CD4-positive, alpha-beta memory T cell (primary cell): ENCODE results near the gene MADD. TPM values are rescaled to one million over a fixed set of nuclear protein-coding genes. Genes with fewer than 3 reads are reported as not detected.
A peak's percentile ranks its signal among the peaks of the same experiment; 100 is the strongest.

Experiments used
- CTCF ChIA-PET: fragments of 350-600 bp; sonication (Branson Sonifier 250); formaldehyde crosslinking; loops from one replicate; lab custom pipeline; 2021; ENCODE audit warnings: inconsistent platforms; ENCODE audit not compliant: partially characterized antibody; lab: Charles Lee
- POLR2A ChIA-PET: fragments of 350-600 bp; sonication (Branson Sonifier 250); formaldehyde crosslinking; loops from one replicate; lab custom pipeline; 2021; ENCODE audit not compliant: partially characterized antibody; lab: Charles Lee
- DNase-seq, 5 donors: peaks; one replicate each; pipeline versions ENCODE4 v3.0.0 to v3.0.0-alpha.2; 2020 to 2022; ENCODE audit warnings: mixed read lengths in 1 of 5
- H3K27ac ChIP-seq: one replicate; pipeline ENCODE4 v1.7.0; 2013; ENCODE audit warnings: low read depth, low read length
- H3K27me3 ChIP-seq: 2 replicates; pipeline ENCODE4 v1.7.0; 2013; ENCODE audit warnings: mild to moderate bottlenecking, low read length, moderate library complexity; ENCODE audit not compliant: insufficient read depth
- H3K36me3 ChIP-seq: 2 replicates; pipeline ENCODE4 v1.7.0; 2013; ENCODE audit warnings: mild to moderate bottlenecking, low read length, moderate library complexity; ENCODE audit not compliant: insufficient read depth
- H3K4me1 ChIP-seq: 2 replicates; pipeline ENCODE4 v1.7.0; 2013; ENCODE audit warnings: mild to moderate bottlenecking, low read length, moderate library complexity; ENCODE audit not compliant: insufficient read depth
- H3K4me3 ChIP-seq, 2 donors: one replicate each; pipeline ENCODE4 v1.7.0; 2013; ENCODE audit warnings: low read length in 2 of 2, mild to moderate bottlenecking in 1 of 2
- H3K9me3 ChIP-seq, 2 donors: one replicate each; pipeline ENCODE4 v1.7.0; 2013; ENCODE audit warnings: low read length in 2 of 2, control low read depth in 1 of 2; ENCODE audit not compliant: control insufficient read depth in 1 of 2
- H3K27ac Mint-ChIP-seq, 7 donors: one replicate each; pipeline ENCODE4 v1.8.0; 2020 to 2021; ENCODE audit warnings: mixed read lengths in 7 of 7, mild to moderate bottlenecking in 6 of 7, inconsistent platforms in 3 of 7, moderate library complexity in 3 of 7
- H3K27me3 Mint-ChIP-seq, 2 donors: one replicate each; pipeline ENCODE4 v1.8.0; 2020 to 2021; ENCODE audit warnings: mixed read lengths in 2 of 2
- H3K36me3 Mint-ChIP-seq, 2 donors: one replicate each; pipeline ENCODE4 v1.8.0; 2020 to 2021; ENCODE audit warnings: mixed read lengths in 2 of 2, inconsistent platforms in 1 of 2, mild to moderate bottlenecking in 1 of 2
- H3K4me1 Mint-ChIP-seq, 4 donors: one replicate each; pipeline ENCODE4 v1.8.0; 2020 to 2021; ENCODE audit warnings: mixed read lengths in 4 of 4, mild to moderate bottlenecking in 1 of 4
- H3K4me3 Mint-ChIP-seq, 8 donors: one replicate each; pipeline ENCODE4 v1.8.0; 2020 to 2021; ENCODE audit warnings: mixed read lengths in 8 of 8, mild to moderate bottlenecking in 7 of 8, moderate library complexity in 6 of 8, inconsistent platforms in 3 of 8
- H3K9me3 Mint-ChIP-seq, 8 donors: one replicate each; pipeline ENCODE4 v1.8.0; 2020 to 2021; ENCODE audit warnings: mixed read lengths in 8 of 8, mild to moderate bottlenecking in 5 of 8, inconsistent platforms in 3 of 8, moderate library complexity in 1 of 8
- intact Hi-C: fragments of 100-400 bp; cut with micrococcal nuclease; formaldehyde crosslinking; loops from one replicate; pipeline ENCODE4 v1.15.1; 2023
- polyA plus RNA-seq, 2 donors: library from polyadenylated mRNA; unstranded; fragments of 300-500 nt; fragmentation: Illumina TruSeq; gene quantifications; one replicate each; pipeline ENCODE4 v1.2.3, GENCODE V29; 2021
- total RNA-seq, 2 experiments: library from RNA; stranded (reverse); gene quantifications; one replicate each; pipeline ENCODE4 v1.2.3, GENCODE V29; 2021

Gene MADD
- total and polyA plus RNA-seq, 4 experiments from 2014 or later: 19.3 to 119 (median 75.3) TPM

GRCh38 chr11:47278769-47279168 is 8.8 kb downstream of the MADD start:
- H3K27ac Mint-ChIP-seq: no peak overlapping the region
- CTCF ChIA-PET: no interaction called here

GRCh38 chr11:47280099-47280498 is 10.2 kb downstream of the MADD start:
- no peak for DNase-seq
- H3K27me3 Mint-ChIP-seq: no peaks in the 10 kb centered on the region
- Histone ChIP-seq H3K27me3 (no peaks in the 10 kb centered on the region), H3K4me1 (no peaks in the 10 kb centered on the region), H3K9me3 (no peaks in the 10 kb centered on the region), H3K27ac (no peak overlapping the region), H3K36me3 (peaks cover 85% of the 10 kb centered on the region), H3K4me3 (no peak overlapping the region)
- H3K36me3 Mint-ChIP-seq: peaks cover 60 to 81% of the 10 kb centered on the region in 2 donors
- intact Hi-C loops: no loop called here
- ChIA-PET POLR2A (no interaction called here), CTCF (interaction anchor here (1.2 kb wide), 1 partner anchor 46 kb away, joined by 3 read pairs; no protein-coding TSS in a partner anchor)
- H3K4me1 Mint-ChIP-seq: peaks cover 0 to 4% (median 2%) of the 10 kb centered on the region in 4 donors
- H3K9me3 Mint-ChIP-seq: no peaks in the 10 kb centered on the region
- no peak overlapping the region for H3K4me3 Mint-ChIP-seq
- H3K27ac Mint-ChIP-seq: peak overlapping the region in 2 of 7 donors; percentile 25 to 50

More at GRCh38 chr11:47278769-47279168, 8.8 kb downstream of the MADD start:
- Mint-ChIP-seq H3K4me1 (peaks cover 7 to 11% (median 9%) of the 10 kb centered on the region in 4 donors), H3K9me3 (no peaks in the 10 kb centered on the region), H3K36me3 (peaks cover 54 to 81% of the 10 kb centered on the region in 2 donors), H3K27me3 (no peaks in the 10 kb centered on the region), H3K4me3 (no peak overlapping the region)
- peaks cover 85% of the 10 kb centered on the region for H3K36me3 ChIP-seq
- H3K4me3 ChIP-seq: no peak overlapping the region
- H3K4me1 ChIP-seq: no peaks in the 10 kb centered on the region
- DNase-seq: no peak
- no peaks in the 10 kb centered on the region for H3K27me3 ChIP-seq
- POLR2A ChIA-PET: no interaction called here
- no peak overlapping the region for H3K27ac ChIP-seq
- intact Hi-C loops: no loop called here
- H3K9me3 ChIP-seq: no peaks in the 10 kb centered on the region

- Histone ChIP-seq H3K9me3 (no peaks in the 10 kb centered on the region), H3K27ac (no peak overlapping the region), H3K4me1 (no peaks in the 10 kb centered on the region), H3K4me3 (no peak overlapping the region), H3K36me3 (peaks cover 85% of the 10 kb centered on the region), H3K27me3 (no peaks in the 10 kb centered on the region)
- Mint-ChIP-seq H3K9me3 (no peaks in the 10 kb centered on the region), H3K4me1 (peaks cover 0 to 4% (median 2%) of the 10 kb centered on the region in 4 donors), H3K4me3 (no peak overlapping the region), H3K27me3 (no peaks in the 10 kb centered on the region), H3K27ac (no peak overlapping the region), H3K36me3 (peaks cover 61 to 82% of the 10 kb centered on the region in 2 donors)
- intact Hi-C loops: no loop called here
- POLR2A ChIA-PET: interaction anchor here (0.8 kb wide), 1 partner anchor 9 kb away, joined by 3 read pairs; no protein-coding TSS in a partner anchor
- no peak for DNase-seq
- CTCF ChIA-PET: interaction anchor here (1.2 kb wide), 1 partner anchor 47 kb away, joined by 3 read pairs; no protein-coding TSS in a partner anchor
Measured at GRCh38 chr11:47280860-47281259, 10.9 kb downstream of the MADD start.

GRCh38 chr11:47282462-47282861 is 12.5 kb downstream of the MADD start:
- CTCF ChIA-PET: no interaction called here
- Mint-ChIP-seq H3K4me3 (no peak overlapping the region), H3K36me3 (peaks cover 58 to 80% of the 10 kb centered on the region in 2 donors), H3K27ac (peak overlapping the region in 2 of 7 donors; percentile 29 to 47), H3K4me1 (peaks cover 0 to 2% (median under 1%) of the 10 kb centered on the region in 4 donors), H3K9me3 (no peaks in the 10 kb centered on the region), H3K27me3 (no peaks in the 10 kb centered on the region)
- Histone ChIP-seq H3K27me3 (no peaks in the 10 kb centered on the region), H3K9me3 (no peaks in the 10 kb centered on the region), H3K4me1 (no peaks in the 10 kb centered on the region), H3K27ac (no peak overlapping the region), H3K36me3 (peaks cover 79% of the 10 kb centered on the region), H3K4me3 (no peak overlapping the region)
- DNase-seq: no peak
- POLR2A ChIA-PET: interaction anchor here (1.3 kb wide), 1 partner anchor 12 kb away, joined by 3 read pairs; no protein-coding TSS in a partner anchor
- intact Hi-C loops: no loop called here

GRCh38 chr11:47284151-47284550 is 14.2 kb downstream of the MADD start:
- POLR2A ChIA-PET: no interaction called here
- Histone ChIP-seq H3K4me3 (no peak overlapping the region), H3K27ac (no peak overlapping the region), H3K27me3 (no peaks in the 10 kb centered on the region), H3K36me3 (peaks cover 78% of the 10 kb centered on the region), H3K9me3 (no peaks in the 10 kb centered on the region), H3K4me1 (no peaks in the 10 kb centered on the region)
- no peak overlapping the region for H3K4me3 Mint-ChIP-seq
- H3K36me3 Mint-ChIP-seq: peaks cover 58 to 80% of the 10 kb centered on the region in 2 donors
- CTCF ChIA-PET: no interaction called here
- no peaks in the 10 kb centered on the region for H3K9me3 Mint-ChIP-seq
- no peaks in the 10 kb centered on the region for H3K27me3 Mint-ChIP-seq
- intact Hi-C loops: no loop called here
- peaks cover 0 to 2% (median under 1%) of the 10 kb centered on the region in 4 donors for H3K4me1 Mint-ChIP-seq
- peak overlapping the region in 2 of 7 donors; percentile 8 to 13 for H3K27ac Mint-ChIP-seq
- no peak for DNase-seq

- Mint-ChIP-seq H3K4me1 (peaks cover 0 to 1% (median 0%) of the 10 kb centered on the region in 4 donors), H3K4me3 (no peak overlapping the region), H3K9me3 (no peaks in the 10 kb centered on the region), H3K27ac (peak overlapping the region in 3 of 7 donors; percentile 25 to 63 (median 46)), H3K36me3 (peaks cover 70 to 84% of the 10 kb centered on the region in 2 donors), H3K27me3 (no peaks in the 10 kb centered on the region)
- intact Hi-C loops: no loop called here
- Histone ChIP-seq H3K27ac (no peak overlapping the region), H3K9me3 (no peaks in the 10 kb centered on the region), H3K4me3 (no peak overlapping the region), H3K4me1 (no peaks in the 10 kb centered on the region), H3K36me3 (peaks cover 80% of the 10 kb centered on the region), H3K27me3 (no peaks in the 10 kb centered on the region)
- ChIA-PET POLR2A (interaction anchor here (1.3 kb wide), 1 partner anchor 38 kb away, joined by 4 read pairs; the partner anchor contains the start of gene ACP2), CTCF (no interaction called here)
- DNase-seq: no peak
Measured at GRCh38 chr11:47285969-47286770, 16.2 kb downstream of the MADD start.

GRCh38 chr11:47288066-47288465 is 18.1 kb downstream of the MADD start:
- Histone ChIP-seq H3K36me3 (peaks cover 83% of the 10 kb centered on the region), H3K27me3 (no peaks in the 10 kb centered on the region), H3K9me3 (no peaks in the 10 kb centered on the region), H3K4me3 (no peak overlapping the region), H3K27ac (no peak overlapping the region), H3K4me1 (no peaks in the 10 kb centered on the region)
- H3K4me1 Mint-ChIP-seq: no peaks in the 10 kb centered on the region
- no peak overlapping the region for H3K4me3 Mint-ChIP-seq
- peaks cover 75 to 88% of the 10 kb centered on the region in 2 donors for H3K36me3 Mint-ChIP-seq
- DNase-seq: no peak
- POLR2A ChIA-PET: interaction anchor here (1.1 to 1.6 kb wide), 2 partner anchors 17 to 29 kb away, joined by 3 to 6 read pairs; no protein-coding TSS in a partner anchor
- intact Hi-C loops: no loop called here
- H3K9me3 Mint-ChIP-seq: no peaks in the 10 kb centered on the region
- CTCF ChIA-PET: no interaction called here
- H3K27me3 Mint-ChIP-seq: no peaks in the 10 kb centered on the region
- peak overlapping the region in 1 of 7 donors; percentile 19 for H3K27ac Mint-ChIP-seq
